Peyer's patch (tissue), 4 donors: ENCODE measurements around the gene CHI3L2.

Experiments
- POLR2A ChIP-seq, 2 donors: fragments of 450-650 bp; IDR thresholded peaks; one replicate each; pipeline ENCODE4 v1.5.1; 2017; ENCODE audit warnings: antibody characterized with exemption in 2 of 2, mild to moderate bottlenecking in 2 of 2, moderate library complexity in 2 of 2
- TF ChIP-seq, protein P1 (sequence below), 6 experiments: fragments of 450-650 bp in 4 of 6; fragments of 200-600 bp in 2 of 6; sonication (generic) in 1 of 6; IDR thresholded peaks; one replicate each; pipeline ENCODE4 v1.5.1; 2017 to 2019; ENCODE audit warnings: antibody characterized with exemption in 6 of 6, mild to moderate bottlenecking in 3 of 6, moderate library complexity in 1 of 6

DNA sequence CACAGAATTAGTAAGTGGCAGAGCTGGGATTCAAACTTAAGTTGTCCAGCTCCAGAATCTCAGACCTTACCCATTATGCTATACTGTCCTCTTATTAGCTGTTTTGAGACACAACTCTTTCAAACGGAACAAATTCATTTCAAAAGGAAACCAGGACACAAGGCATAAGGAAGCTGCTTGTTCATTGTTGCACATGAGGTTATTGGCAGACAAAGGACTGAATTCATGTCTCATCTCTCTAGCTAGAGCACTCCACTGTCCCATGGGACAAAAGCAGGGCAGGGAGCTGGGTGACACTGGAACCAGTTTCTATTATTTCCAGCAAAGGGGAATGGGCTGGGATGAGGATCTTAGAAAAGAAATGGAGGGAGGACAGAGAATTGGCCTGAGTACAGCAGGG is 26.4 kb downstream of the CHI3L2 start:
- TF ChIP-seq, protein P1, sequence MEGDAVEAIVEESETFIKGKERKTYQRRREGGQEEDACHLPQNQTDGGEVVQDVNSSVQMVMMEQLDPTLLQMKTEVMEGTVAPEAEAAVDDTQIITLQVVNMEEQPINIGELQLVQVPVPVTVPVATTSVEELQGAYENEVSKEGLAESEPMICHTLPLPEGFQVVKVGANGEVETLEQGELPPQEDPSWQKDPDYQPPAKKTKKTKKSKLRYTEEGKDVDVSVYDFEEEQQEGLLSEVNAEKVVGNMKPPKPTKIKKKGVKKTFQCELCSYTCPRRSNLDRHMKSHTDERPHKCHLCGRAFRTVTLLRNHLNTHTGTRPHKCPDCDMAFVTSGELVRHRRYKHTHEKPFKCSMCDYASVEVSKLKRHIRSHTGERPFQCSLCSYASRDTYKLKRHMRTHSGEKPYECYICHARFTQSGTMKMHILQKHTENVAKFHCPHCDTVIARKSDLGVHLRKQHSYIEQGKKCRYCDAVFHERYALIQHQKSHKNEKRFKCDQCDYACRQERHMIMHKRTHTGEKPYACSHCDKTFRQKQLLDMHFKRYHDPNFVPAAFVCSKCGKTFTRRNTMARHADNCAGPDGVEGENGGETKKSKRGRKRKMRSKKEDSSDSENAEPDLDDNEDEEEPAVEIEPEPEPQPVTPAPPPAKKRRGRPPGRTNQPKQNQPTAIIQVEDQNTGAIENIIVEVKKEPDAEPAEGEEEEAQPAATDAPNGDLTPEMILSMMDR (IDR thresholded peaks at IDR 0.05): no peak
- no peak for TF ChIP-seq POLR2A (IDR thresholded peaks at IDR 0.05)
